Stimulated activated CD4-positive, alpha-beta T cell treated with anti-CD3 and anti-CD28 coated beads, Interleukin-15, amount 100 ng/mL, for 1 hour (primary cell): ENCODE measurements around the gene UQCR11.

Experiments used
- DNase-seq, 2 donors: peaks; one replicate each; pipeline ENCODE4 v3.0.0-alpha.2; 2020; ENCODE audit warnings: low read depth in 1 of 2, low spot score in 1 of 2

The UQCR11 gene

DNA sequence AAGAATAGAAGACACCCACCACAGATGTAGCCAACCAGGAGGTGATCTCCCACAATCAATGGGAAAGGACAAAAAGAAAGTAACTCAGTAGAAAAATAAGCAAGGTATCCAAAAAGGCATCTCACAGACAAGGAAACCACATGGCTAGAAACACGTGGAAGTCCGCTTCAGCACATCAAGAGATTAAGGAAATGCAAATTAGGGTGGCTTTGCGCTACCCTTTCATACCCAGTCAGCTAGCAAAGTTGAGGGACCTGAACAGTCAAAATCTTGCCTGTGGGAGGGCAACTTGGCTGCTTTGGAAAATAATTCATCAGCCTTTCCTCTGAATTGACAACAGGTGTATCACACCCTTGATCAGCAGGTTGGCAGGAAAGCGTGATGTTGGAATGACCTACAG lies 11.6 kb upstream of the UQCR11 start:
- DNase-seq, result no peak

DNA sequence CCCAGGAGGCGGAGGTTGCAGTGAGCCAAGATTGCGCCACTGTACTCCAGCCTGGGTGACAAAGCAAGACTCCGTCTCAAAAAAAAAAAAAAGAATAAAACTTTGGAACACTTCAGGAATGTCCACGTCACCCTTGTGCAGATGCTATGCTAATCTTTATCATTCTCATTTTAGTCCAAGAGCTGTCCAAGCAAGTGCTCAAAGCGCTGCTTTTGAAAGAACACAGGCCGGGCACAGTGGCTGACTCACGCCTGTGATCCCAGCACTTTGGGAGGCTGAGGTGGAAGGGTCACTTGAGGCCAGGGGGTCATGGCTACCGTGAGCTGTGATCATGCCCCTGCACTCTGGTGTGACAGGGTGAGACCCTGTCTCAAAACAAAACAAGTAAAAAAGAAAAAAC lies 11.1 kb upstream of the UQCR11 start:
- no peak for DNase-seq

DNA sequence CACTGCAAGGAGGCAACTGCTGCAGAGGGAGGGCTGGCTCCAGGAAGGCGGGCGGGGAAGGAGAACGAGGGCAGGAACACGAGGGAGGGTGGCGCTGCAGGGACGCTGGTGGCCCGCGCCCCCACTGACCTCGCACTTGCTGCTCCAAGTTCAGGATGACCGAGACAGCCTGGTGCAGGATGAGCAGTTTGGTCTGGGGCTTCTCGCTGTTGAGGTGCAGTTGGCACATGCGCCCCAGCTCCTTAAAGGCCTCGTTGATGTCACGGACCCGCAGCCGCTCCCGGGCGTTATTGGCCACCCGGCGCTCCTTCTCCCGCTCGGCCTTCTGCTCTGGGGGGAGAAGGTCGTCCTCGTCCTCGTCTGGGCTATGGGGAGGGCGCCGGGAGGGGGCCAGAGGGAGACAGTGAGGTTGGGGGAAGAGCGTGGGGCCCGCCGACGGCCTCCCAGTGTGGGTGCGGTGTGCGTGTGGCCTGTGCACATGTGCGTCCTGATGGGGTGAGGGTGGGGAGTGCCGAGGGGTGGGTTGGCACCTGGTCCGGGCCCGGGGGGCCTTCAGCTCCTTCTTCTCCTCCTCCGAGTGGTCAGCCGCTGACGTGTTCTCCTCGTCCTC lies 10.0 kb upstream of the UQCR11 start:
- DNase-seq, result no peak

DNA sequence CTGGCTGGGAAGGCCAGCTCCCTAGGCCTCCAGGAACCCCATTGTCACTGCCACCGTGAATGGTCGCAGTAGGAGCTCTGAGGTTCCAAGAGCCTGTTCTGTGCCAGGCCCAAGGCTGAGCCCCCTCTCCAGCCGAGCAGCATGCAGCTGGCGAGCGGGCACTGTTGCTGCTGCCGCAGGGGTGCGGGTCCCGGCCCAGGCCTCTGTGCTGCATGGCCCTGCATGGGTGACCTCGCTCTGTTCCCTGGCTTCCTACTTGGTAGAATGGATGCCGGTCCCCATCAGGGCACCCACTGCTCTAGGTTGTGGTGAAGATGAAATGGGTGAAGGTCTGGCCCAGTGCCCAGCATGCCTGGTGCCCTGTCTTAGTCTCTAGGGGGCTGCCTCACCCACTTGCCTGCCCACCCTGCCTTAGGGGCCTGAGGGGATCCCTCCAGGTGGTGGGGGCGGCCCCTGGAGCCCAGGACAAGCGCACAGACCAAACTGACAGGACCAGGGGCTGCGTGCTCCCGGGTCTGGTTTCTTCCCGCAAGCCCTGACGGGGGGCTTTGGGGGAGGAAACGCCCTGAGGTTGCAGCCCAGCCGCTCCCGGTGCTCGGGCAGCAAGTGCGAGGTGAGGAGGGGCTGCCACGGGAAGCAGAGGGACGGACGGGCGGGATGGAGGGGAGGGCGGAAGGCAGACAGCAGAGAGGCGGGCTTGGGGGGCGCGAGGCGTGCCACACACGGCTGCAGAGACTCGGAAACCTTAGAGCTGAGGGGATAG lies 8.7 kb upstream of the UQCR11 start:
- DNase-seq, result no peak

DNA sequence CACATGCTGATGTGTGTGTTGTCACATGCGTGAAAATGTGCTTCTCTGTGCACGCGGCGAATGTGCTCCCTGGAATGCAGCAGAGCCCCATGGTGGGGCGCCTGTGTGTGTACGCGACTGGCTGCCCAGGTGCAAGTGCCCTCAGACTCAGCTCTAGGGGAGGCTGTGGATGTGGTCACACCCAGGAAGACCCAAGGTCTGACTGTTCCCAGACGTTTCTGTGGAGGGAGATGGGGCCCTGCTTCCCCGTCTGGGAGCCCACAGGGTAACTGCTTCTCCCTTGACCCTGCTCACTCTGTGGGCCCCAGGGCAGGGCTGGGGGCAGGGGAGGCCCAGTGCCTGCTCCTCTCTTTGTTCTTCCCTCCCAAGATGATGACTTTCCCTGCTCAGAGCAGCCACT lies 7.9 kb upstream of the UQCR11 start:
- no peak for DNase-seq

DNA sequence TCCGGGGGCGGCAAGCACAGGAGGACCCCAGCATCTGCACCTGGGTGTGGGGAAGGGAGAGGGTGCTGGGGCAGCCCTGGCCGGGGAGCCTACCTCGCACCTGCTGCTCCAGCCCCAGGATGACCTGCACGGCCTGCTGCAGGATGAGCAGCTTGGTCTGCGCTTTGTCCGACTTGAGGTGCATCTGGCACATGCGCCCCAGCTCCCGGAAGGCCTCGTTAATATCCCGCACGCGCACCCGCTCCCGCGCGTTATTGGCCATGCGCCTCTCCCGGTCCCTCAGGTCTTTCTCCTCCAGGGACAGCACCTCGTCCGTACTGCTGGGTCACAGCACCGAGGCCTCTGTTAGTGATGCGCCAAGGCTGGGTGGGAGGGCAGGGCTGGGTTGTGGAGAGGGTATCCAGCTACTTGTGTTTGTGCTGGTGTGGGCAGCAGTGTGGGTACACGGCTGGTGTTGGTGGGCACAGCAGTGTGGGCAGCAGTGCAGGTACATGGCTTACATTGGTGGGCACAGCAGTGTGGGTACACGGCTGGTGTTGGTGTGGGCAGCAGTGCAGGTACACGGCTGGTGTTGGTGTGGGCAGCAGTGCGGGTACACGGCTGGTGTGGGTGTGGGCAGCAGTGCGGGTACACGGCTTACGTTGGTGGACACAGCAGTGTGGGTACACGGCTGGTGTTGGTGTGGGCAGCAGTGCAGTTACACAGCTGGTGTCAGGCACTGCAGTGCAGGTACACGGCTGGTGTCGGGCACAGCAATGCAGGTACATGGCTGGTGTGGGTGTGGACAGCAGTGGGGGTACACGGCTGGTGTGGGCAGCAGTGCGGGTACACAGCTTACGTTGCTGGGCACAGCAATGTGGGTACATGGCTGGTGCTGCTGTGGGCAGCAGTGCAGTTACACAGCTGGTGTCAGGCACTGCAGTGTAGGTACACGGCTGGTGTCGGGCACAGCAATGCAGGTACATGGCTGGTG lies 7.1 kb upstream of the UQCR11 start:
- DNase-seq, result no peak

DNA sequence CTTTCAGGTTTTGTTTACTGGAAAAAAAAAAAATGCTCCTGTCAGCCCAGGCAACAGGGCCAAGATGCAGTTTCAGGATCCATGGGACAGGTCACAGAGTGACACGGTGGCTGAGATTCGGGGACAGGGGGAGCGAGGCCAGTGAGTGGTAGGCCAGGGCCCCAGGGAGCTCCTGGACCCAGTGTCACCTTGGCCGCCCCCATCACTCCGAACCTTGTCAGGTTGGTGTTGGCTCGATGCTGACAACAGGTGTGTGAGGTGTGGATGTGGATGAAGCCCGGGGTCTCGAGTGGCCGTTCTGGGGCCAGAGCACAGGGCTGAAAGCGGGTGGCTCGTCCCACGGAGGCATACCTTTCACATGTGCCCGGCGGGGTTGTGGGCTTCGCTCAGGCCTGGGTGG lies 6.1 kb upstream of the UQCR11 start:
- no peak for DNase-seq

DNA sequence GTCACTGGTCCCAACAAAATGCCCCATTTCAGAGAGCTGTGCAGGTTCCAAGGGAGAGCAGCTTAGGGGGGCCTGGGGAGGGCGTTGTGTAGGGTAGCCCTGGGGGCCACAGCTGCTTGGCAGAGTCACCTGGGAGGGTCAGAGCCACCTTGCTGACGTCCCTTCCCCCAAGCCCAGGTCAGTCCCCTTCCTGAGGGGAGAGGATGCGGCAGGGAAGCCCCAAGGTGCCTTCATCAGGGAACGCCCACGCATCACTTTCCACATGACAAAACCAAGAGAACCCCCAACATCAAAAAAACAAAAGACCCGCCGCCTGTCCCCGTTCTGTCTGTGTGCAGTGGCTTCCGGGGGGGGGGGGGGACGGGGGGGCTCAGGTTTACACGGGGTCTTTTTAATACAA lies 5.3 kb upstream of the UQCR11 start:
- no peak for DNase-seq

DNA sequence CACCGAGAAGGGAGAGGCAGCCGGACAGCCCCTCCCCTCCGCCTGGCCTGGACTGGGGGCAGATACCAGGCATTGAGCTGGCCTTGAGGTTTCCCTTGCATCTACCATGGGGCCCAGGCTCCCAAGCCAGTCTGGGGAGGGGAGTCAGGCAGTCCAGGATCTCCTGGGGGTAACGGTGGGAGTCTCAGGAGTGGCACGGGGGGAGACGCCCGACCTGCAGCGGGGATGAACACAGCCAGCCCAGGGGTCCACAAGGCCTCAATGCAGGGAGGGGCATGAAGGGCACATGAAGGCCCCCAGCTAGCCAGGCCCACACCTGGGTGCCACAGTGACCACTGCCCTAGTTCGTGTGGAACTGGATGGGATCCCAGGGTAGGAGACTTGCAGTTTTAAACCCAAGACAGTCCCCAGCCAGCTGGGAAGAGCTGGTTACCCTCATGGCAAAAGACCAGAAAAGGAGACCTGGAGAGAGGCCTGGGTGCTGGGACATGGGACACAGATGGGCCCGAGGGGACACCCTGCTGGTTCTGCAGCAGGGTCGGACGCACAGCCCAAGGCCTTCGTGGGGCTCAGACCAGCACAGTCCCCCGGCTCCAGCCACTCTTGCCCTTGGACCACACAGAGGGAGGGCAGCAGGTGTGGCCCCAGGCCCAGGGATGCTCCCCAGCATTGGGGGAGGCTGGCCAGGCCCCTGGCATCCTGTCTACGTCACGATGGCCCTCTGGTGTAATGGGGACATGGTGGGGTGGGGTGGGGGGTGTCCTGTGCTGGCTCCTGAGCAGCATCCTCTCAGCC lies 4.6 kb upstream of the UQCR11 start:
- no peak for DNase-seq

DNA sequence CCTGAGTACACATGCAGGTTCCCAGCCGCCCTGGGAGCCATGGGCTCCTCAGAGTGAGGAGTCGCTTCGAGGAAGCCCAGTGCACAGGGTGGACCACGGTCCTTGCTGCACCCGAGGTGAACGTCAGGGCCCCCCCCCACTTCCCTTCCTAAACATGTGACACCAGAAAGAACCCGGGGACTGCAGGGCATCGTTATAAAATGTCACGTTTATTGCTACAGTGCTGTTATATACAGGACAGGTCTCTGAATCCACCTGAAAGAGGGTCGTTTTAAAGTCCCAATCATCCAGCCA lies 3.8 kb upstream of the UQCR11 start:
- no peak for DNase-seq

DNA sequence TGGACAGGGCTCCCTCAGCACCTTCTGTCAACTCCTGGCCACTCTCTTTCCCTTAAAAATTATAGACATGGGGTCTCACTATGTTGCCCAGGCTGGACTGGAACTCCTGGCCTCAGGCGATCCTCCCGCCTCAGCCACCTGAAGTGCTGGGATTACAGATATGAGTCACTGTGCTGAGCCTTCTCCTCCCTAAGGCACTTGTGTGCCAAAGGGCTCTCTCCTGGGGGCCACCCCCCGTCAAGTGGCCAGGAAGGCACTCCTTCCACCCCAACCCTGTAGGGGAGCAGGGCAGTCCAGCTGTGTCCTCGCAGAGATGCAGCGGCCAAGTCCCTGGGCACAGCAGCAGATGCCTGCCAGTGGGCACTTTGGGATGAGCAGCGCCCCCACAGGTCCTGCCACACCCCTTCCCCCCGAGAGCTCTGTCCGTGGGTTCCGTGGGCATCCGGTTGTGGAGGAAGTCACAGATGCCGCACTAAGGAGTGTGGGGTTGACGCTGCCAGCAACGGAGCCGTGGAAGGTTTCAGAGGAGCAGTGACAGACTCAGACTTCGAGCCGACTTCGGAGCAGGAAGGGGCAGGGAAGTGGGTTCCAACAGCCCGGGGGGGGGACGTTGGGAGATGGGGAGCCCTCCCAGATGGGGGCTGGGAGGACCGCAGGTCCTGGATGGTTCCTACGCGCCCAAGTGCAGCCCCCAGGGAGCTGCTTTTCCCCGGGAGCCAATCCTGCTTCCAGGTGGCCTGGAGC lies 3.3 kb upstream of the UQCR11 start:
- no peak for DNase-seq

DNA sequence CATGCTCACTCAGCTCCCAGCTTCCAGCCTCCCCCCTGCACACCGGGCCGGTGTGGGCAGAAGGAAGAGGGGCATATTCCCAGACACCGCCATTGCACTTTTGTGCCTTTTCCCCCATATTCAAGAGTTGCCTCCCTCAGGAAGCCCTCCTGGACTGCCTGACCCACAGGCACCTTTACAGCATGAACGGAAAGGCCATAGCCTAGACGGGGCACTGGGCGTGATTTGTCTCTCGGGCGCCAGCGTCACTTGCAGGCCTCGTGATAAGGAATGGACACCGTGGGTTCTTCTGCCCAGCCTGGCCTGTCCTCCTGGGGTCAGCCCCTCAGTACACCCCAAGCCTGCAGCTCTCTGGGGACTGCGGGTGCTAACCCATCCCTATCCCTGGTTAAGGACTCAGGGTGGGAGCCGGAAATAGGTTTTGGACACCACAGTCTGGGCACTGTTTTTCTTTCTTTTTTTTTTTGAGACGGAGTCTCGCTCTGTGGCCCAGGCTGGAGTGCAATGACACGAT lies 933 bp upstream of the UQCR11 start:
- DNase-seq, result no peak

DNA sequence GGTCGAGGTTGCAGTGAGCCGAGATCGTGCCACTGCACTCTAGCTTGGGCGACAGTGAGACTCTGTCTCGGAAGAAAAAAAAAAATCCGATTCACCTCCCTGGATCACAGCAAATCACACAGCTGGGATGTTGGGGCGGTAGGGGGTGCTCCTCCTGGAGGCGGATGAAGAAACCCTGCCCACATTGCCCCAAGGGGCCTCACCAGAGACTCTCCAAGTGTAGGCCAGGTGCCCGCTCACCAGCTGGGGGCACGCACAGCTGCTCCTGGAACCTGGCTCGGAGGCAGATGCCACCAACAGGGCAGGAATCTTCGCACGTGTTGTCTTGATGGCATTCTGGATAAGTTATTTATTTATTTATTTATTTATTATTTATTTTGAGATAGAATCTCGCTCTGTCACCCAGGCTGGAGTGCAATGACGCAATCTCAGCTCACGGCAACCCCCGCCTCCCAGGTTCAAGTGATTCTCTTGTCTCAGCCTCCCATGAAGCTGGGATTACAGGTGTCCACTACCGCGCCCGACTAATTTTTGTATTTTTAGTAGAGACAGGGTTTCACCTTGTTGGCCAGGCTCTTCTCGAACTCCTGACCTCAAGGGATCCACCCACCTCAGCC lies 3.1 kb downstream of the UQCR11 start:
- no peak for DNase-seq

DNA sequence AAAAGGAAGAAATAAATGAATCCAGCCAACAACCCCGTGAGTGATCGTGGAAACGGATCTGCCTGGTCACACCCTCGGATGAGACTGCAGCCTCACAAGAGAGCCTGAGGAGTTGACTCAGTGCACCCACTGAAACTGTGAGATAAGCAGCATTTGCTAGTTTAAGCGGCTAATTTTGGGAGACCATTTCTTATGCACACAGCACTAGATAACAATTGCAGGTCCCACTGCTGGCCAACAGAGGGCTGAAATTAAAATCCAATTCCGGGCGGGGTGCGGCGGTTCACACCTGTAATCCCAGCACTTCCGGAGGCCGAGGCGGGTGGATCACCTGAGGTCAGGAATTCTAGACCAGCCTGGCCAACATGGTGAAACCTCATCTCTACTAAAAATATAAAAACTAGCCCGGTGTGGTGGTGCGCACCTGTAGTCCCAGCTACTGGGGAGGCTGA lies 3.6 kb downstream of the UQCR11 start:
- DNase-seq, result no peak

DNA sequence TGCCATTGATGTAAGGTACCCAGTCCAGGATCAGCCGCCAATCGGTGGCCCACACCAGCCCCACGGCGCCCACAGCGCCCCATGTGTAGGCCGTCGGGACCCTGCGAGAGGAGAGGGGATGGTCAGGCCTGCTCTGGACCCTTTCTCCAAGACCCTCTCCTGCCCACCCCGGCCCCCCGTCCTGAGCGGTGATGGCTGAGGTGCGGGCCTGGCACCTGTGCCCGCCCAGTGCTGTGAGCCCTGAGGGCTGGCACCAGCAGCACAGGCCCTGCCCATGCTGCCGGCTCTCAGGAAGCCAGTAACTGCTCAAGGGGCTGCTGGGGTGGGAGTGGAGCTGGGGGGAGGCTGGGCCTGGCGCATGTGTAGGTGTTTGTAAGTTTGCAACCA lies 5.8 kb downstream of the UQCR11 start:
- DNase-seq, result no peak

DNA sequence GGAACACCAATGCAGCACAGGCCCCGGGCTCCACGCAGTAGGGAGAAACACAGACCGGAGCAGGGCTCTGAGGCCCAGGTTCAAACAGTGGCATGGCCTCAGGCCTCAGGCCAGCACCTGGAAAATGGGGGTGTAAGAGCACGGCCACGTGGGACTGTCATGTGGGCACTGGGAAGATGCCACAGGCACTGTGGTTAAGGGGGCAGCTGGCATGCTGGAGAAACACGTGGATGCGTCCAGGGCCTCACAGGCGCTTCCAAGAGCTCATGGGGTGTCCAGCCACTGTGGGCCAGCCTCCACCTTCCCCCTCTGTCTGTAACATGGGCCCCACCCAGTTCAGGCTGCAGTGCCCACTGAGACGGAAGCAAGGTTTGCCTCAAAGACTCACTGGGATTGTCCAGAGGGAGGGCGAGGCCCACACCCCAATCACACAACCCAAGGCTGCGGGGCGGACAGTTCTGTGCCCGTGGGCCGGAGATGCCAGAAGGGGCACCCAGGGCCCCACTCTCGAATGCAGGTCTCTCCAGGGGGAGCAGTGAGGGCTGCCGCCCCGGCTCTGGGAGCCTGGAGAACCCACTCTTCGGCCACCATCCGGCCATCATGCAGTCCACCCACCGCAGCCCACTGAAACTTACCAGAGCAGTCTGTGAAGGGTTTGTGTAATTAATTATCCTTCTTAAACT lies 6.3 kb downstream of the UQCR11 start:
- DNase-seq, result no peak

DNA sequence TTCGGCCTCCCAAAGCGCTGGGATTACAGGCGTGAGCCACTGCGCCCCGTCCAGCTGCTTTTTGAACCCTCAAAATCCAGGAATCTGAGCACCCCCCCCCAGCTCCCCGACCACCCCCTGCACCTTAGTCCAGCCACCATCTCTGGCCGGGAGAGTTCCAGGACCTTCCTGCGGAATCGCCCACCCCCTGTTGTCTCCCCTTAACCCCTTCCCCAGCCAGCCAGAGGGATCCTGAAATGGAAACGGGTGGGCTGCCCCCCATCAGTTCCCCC lies 11.8 kb downstream of the UQCR11 start:
- DNase-seq, result no peak

DNA sequence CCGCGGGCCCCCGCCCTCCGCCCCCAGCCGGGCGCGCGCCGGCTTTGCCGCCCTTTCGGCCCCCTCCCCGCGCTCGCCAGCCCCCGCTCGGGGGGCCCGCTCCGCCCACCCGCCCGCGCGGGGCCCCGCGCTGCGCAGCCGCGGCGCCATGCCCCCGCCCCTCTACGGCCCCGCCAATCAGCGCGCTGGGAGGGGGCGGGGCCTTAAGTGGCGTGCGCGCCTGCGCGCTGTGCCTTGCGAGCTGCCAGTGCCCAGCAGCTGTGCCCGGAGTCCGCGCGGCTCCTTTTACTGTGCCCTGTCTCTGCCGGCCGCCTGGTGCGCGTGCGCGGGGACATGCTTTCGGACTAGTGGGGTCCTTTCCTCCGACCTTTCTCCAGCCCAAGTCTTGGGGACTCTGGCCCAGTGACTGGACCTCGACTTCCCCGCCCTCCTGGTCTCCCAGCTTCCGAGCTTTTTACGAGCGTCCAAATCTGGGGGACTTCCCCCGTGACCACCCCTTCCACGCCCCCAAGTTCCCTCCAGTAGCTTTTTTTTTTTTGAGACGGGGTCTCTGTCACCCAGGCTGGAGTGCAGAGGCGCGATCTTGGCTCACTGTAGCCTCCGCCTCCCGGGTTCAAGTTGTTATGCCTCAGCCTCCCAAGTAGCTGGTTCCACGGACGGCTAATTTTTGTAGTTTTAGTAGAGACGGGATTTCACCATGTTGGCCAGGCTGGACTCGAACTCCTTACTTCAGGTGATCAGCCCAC lies 12.3 kb downstream of the UQCR11 start, which contains the start of gene MBD3:
MBD3 (minus strand) TSS at position 111 of the 746 bp plus-strand sequence. CDS start 234 bp downstream, outside the sequence.
- peak; percentile 80 to 87 for DNase-seq
